ENCODE measurements around the gene CLTCL1.
"Not testable (repeated sequence)": the region's sequence is repeated elsewhere in the genome, so short reads cannot be mapped to it uniquely, and the experiment has no call there.

The CLTCL1 gene

DNA sequence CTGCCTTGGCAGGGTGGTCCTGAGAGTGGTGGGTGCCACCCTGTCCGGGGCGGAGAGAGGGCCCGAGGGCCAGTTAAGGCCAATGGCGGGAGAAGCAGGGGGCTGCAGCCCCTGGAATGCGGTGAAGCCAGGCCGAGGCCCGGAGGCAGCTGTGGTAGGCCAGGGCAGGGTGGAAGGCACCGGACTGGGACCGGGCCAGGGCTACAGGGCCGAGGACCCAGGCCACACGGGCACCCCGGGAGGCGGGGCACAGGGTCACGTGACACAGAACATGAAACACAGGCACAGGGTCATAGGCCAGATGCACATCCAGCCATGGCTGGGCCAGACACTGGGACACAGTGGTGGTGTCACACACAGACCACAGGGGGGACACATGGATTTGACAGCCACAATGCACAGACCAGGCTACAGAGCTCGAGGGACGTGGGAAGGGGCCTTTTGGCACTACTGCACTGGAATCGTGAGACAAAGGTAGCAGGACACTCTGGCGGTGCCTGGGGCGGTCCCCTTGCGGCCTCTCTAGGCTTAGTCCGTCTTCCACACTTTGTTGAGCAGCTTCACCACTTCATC, 115.8 kb downstream of the CLTCL1 start:
- DNase-seq (ENCODE audit: low read depth), result no peak

DNA sequence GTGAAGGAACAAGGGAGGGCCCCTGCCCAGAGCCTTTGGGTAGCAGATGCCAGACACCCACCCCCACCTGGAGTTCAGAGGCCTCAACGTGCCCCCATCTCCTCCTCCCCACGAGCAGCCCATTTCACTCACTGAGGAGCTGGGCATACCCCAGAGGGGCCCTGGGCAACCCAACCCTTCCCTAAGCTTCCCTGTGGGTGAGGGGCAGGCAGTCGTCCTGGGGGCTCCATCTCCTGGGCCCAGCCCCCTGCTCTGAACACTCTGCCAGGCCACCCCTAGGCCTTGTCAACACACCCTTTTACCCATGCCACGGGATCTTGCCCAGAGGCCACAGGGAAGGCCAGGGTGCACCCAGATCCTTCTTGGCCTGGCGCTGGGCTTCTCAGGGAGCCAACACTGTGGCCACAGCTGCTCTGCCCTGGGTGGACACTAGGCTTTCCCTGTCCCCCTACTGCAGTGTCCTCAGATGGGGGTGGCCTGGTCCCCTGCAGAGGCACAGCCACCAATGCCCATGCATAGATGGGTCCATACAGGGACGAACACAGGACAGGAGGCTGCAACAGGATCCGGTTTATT, 116.4 kb downstream of the CLTCL1 start:
- no peak for DNase-seq (ENCODE audit: low read depth)

DNA sequence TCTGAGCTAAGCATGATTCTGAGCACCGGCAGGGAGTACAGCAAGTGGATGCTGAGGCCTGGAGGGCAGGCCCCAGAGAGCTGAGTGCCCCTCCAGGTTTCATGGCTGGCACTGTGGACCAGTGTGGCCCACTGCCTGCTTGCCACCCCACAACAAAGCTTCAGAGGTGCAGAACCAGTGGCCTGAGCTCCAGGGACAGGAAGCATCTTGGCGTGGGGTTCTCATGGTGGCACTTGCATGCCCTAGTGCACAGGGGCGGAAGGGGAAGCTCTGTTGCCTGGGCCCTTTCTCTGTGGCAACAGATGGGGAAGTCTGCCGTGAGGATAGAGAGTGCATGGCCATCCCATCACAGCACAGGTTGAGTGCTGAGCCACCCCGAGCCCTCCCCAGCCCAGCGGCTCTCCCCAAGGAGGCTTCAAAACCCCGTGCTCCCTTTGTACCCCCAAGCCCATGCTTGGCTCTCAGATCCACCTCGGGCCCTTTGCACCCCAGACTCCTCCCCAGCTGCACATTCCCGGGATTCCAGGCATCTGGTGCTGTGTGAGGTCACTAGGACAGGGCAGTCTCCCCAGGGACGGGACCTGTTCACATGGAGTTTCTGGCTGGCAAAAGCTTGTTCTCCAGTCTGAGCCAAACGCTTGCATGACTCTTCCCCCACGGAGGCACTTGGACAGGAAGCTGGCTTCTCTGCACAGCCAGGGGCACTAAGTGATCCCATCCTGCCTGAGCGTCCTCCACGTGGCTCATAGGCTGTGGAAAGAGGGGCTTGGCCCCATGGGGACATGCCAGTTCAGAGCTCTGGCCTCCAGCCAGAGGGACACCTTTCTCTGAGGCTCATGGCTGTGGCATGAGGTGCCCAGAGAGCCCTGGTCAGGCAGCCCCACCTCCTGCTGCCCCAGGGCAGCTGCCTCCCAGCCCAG, 117.2 kb downstream of the CLTCL1 start:
- no peak for DNase-seq (ENCODE audit: low read depth)

DNA sequence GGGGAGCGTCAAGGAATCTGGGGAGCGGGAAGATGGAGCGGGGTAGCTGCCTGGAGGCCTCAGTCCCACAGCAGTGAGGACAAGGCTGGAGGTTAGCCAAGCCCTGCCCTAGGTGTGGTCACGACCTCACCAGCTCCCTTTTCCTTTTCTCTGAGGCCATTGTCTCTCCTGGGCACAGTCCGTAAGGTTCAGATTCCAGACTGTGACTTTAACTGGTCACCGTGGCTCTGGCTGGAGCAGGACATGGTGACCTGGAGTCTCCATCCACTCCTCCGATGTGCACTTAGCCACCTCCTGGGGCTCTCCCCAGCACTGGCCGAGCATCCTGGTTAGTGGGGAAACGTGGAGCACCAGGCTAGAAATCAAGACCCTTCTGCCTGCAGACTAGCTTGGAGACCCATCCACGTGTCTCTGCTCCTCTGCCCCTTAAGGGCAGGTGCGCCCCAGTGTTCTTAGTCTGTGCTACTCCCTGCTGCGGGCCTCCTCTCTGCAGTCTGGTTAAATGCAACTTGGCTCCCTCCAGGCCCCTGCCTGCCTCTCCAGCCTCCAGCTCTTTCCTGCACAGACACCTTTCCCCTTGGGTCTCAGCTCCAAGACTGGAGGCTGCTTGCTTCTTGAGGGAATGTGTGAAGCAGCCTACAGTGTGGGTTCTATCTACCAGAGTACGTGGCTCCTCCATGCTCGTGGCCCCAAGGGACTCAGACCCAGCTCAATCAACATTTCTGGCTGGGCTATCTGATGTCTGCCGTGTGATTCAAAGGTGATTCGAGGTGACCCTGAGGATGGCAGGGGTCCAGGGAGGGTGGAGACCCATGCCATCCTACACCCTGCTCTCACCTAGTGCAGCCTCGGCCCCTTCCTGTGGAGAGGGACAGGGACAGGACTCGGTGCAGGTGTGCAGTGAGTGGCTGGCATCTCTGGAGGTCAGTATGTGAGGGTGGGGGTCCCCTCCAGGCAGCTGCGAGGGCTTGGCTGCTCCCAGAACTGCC, 118.2 kb downstream of the CLTCL1 start:
- no peak for DNase-seq (ENCODE audit: low read depth)

DNA sequence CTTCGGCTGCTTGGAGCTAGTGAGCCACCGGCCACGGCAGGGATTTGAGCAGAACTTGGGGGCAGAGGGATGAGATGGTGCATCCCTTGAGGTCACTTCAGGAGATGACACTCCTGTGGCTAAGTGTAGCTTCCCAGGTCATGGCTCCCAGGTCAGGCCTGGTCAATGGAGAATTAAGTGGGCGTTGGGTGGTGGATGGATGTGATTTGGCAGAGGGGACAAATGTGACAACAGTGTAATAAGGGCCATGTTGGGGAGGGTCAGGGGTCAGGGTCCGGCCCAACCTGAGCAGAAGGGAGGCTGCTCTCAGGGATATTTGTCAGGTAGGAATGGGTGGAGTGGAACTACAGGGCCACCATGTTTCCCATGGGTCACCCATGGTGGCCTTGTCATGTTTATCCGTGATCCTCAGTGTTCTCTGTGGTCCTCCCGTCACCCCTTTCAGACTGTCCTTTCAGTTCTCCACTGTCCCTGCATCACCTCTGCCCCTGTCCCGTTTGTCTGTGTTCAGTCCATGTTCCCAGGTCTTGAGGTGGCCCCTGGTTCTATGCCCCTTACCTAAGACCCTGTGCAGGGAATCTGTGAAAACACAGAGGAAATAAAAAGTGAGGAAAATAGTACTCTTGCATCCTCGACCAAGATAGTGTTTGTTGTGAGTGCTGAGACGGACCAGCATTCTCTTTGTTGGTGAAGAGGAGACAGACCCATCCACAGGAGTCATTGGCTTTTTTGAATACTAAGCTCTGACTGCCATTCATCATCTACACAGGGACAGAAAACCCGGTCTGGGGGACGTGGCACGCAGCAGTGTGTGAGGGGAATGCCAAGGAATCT, 119.1 kb downstream of the CLTCL1 start:
- no peak for DNase-seq (ENCODE audit: low read depth)

DNA sequence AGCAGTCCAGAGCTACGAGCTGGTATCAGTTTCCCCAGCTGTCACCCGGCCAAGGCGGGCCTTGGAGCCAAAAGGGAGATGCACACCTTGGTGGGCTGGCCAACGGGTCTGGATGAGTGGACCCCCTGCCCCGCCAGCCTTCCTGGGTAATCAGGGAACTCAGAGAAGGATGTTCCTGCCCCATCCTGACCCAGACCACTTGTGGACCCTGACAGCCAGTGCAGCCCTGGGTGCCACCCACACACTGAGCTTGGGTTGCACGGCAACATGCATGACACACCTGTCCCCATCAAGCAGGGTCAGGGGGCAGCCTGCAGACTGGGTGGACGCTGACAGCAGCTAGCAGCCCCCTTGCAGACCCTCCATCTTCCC, 121.6 kb downstream of the CLTCL1 start:
- DNase-seq (ENCODE audit: low read depth), result no peak

DNA sequence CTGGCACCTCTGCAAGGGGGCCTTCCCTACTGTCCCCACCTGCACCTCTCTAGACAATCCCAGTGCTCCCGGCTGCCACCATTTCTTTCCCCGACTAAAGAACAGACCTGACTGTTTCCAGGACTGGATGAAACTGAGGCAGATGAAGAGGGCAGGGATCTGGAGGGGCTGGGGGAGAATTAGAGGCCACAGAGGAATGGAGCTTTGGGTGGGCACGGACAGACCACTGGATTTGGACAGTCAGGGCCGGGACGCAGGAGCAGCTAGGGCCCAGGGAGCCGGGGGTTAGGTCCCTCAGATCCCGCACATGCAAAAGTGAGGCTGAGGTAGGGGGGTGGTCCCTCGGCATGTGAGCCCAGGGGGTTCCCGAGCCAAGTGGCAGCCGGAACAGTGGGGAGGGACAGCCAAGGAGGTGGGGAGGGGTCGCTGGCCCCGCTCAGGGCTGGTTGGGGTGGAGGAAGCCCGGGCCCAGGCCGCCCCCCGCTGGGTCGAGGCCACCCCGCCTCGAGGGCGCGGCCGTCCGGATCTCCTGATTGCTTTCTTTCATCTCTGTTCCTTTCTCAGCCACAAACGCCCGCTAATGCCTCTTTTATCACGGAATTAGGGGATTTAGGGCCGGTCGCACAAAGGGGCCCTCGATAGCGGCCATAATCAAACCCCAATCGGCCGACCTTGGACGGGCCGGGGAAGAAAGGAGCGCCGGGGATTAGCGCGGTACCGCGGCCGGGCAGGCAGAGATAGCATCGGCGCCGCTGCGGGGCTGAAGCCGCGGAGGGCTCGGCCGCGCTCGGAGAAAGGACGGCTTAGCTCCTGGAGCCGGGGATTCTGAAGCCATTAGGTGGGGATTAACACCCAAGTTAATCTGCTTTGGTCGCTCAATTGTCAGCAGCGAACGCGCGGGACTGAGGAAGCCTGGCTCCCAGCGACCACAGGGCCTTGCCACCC, 122.2 kb downstream of the CLTCL1 start:
- DNase-seq (ENCODE audit: low read depth), result no peak

DNA sequence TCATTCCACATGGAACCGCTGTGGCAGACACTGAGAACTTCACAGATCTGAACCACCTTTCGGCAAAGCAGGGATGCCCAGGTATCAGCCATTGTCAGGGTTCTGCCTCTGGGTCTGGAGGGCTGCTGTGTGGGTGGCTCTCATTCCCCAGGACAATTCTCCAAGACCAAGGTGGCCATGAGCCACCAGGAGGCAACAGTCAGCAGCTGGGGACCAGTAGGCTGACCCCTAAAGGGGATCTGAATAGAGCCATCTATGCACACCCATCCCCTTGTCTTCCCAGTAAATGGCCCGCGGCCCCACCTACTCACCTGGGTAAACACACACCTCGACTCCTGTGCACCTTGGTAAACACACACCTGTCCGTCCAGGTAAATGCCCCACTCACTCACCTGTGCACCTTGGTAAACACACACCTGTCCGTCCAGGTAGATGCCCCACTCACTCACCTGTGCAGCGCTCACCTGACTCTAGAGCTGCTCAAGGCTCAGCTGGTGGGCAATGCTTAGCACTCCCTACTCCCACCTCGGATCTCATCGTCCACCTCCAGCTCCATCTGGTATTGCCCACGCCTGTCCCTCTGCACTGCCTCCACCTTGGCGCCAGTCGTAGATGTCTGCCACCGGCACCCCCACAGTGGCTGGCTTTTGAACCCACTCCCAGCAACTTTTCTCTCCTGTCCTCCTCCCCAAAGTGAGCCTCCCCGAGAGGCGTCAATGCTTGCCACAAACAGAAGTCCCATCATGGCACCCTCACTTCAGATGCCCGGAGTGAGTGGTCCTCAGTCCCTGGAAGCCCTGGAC, 123.2 kb downstream of the CLTCL1 start:
- no peak for DNase-seq (ENCODE audit: low read depth)

DNA sequence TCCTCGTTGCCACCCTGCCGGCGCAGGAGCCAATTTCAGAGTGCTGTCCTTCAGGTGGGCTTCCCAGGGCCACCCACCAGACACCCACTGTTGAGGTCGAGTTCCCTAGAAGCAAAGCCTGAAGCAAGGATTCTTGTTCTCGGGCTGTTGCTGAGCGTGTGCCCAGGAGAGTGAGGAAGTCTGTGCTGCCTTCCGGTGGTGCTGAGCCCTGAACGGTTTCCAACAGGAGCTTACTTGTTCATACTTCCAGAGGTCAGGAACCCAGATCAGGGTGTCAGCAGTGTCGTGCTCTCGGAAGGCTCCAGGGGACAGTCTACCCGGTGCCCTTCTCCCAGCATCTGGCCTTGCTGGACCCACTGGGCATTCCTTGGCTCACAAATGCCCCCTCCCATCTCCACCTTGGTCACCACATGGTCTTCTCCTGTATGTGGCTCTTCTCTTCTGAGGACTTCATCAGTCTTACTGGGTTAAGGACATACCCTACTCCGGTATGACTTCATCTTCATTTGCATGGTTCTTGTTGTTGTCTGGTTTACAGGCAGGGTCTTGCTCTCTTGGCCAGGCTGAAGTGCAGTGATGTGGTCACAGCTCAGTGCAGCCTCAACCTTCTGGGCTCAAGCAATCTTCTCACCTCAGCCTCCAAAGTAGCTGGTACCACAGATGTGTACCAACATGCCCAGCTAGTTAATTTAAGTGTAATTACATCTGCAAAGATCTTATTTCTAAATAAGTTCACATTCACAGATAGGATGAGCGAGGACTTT, 124.2 kb downstream of the CLTCL1 start:
- no peak for DNase-seq (ENCODE audit: low read depth)

DNA sequence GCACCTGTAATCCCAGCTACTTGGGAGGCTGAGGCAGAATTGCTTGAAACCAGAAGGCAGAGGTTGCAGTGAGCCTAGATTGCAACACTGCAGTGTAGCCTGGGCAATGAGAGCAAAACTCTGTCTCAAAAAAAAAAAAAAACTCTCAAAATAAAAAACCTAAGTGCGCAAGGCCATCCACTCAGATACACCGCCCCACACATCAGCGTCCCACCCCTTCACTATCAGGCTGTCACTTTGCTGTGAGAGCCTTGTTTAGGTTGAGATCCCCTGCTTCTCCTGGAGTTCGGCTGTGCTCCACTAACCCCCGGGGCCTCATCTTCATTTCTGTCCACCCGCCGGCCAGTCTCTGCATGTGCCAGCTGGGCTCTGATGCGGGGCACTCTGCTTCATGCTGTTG, 125.1 kb downstream of the CLTCL1 start:
- DNase-seq (ENCODE audit: low read depth), result no peak

DNA sequence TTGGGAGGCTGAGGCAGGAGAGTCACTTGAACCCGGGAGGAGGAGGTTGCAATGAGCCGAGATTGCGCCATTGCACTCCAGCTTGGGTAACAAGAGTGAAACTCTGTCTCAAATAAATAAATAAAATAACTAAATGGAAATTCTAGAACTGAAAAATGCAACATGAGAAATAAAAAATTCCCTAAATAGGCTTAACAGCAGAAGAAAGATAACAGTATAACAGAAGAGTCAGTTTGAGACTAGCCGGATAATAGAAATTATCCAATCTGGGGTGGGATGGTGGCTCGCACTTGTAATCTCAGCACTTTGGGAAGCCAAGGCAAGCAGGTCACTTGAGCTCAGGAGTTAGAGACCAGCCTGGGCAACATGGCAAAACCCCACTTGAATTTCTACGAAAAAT, 127.1 kb downstream of the CLTCL1 start:
- no peak for DNase-seq (ENCODE audit: low read depth)

DNA sequence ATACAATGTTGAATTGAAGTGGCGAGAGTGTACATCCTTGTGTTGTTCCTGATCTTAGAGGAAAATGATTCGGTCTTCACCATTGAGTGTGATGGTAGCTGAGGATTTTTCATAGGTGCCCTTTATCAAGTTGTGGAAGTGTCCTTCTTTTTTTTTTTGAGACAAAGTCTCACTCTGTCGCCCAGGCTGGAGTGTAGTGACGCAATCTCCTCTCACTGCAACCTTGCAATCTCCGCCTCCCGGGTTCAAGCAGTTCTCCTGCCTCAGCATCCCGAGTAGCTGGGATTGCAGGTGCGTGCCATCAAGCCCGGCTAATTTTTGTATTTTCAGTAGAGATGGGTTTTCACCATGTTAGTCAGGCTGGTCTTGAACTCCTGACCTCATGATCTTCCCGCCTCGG, 132.9 kb downstream of the CLTCL1 start:
- not testable (repeated sequence) for DNase-seq (ENCODE audit: low read depth)

DNA sequence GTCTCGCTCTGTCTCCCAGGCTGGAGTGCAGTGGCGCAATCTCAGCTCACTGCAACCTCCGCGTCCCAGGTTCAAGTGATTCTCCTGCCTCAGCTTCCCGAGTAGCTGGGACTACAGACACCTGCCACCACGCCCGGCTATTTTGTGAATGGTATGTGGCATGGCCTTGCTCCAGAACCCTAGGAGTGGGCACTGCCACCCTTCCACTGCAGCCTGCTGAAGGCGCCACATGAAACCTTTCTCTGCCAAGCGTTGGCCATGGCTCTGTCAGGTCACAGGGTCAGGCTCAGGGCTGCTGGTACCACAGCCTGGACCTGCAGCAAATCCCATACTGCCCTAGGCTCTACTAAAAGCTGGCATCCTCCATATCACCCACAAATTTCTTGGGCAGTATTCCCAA, 135.4 kb downstream of the CLTCL1 start:
- DNase-seq (ENCODE audit: low read depth), result not testable (repeated sequence)

DNA sequence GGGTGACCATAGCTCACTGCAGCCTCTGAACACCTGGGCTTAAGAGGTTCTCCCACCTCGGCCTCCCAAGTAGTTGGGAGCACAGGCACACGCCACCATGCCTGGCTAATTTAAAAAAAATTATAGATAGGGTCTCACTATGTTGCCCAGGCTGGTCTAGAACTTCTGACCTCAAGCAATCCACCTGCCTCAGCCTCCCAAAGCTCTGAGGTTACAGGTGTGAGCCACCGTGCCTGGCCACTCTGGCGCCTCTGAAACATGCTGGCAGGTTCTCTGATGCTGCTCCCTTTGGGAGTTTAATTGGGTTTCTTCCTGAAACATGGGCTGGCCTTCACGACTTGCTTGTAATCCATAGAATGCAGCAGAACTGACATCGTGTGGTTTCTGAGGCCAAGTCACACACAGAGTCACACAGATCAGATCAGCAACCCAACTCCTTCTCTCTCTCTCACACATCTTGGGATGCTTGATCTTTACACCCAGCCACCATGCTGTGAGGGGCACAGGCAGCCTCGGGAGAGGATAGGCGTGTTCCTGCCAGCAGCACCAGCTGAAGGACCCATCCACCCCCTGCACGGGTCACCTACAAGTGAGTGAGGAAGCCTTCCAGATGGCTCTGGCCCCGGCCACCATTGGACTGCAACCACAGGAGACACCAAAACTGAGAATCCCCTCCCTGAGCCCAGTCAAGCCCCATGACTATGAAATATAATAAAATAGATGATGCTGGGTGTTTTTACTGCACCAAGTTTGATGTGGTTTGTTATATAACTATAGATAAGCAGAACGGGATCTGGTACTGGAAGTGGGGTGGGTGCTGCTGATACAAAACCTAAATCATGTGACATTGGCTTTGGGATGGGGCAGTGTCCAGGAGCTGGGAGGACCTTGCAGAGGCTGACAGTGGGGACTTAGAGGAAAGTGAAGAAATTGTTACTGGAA, 138.3 kb downstream of the CLTCL1 start:
- DNase-seq (ENCODE audit: low read depth), result no peak

DNA sequence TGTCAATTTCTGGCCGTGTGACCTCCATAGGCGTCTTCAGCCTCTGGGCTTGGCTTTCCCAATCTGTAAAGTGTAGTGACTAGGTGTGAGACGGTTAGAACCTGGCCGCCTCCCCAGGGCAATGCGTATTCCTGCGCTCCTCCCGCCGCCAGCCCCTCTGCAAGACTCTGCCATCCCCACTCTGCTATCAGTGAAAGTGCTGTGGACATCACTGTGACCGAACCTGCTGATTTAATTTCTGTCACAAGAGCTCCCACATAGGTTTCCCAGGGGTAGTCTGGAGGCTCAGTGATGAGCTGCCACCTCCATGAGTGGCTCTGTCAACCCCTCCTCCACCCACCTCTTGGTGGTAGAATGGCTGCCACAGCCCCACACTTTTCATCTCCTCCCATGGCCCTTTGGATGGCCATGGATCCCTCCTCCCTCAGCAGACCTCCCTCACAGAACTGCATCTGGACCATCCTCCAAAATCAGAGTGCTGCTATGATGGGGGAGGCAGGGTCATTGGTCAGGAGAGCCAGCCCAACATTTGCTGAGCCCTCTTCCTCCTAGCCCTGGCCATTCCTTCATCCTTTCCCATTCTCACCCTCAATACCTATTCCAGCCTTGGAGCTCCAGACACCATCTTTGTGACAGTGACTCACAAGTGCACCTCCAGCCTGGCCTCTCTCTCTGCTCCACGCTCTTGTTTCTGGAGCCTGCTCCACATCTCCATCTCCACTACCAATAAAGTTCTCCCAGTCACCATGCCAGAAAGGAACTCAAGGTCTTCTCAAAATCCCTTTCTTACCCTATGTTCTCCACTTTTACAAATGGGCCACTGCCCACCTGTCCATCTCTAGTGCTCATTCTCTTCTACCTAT, 140.0 kb downstream of the CLTCL1 start:
- no peak for DNase-seq (ENCODE audit: low read depth)

Data from activated gamma-delta T cell treated with anti-CD3 and anti-CD28 coated beads, Interleukin-2, amount 50 U/mL, for 16 hours (primary cell).